SK-N-SH (cell line): ENCODE data around the gene MEF2C. TPM values are rescaled to one million over a fixed set of nuclear protein-coding genes. Genes with fewer than 3 reads are reported as not detected.

Experiments
- CTCF ChIA-PET: fragments of 300-600, 350-600 bp; formaldehyde crosslinking; extraction: SDS; loops from one replicate; lab custom pipeline; 2021; lab: Yijun Ruan, JAX
- POLR2A ChIA-PET: fragments of 350-600 bp; sonication (Branson Sonifier 250); formaldehyde crosslinking; extraction: SDS; loops from one replicate; lab custom pipeline; 2020; ENCODE audit warnings: antibody characterized with exemption, inconsistent platforms; lab: Yijun Ruan, JAX
- DNase-seq: peaks from one replicate; pipeline ENCODE4 v3.0.0; 2012
- H2AFZ ChIP-seq: fragments of 200-600 bp; sonication (generic); 2 replicates; pipeline ENCODE4 v1.8.1; 2016; ENCODE audit warnings: antibody characterized with exemption, mild to moderate bottlenecking, low read depth
- H3F3A ChIP-seq: fragments of 200-600 bp; sonication (generic); replicated peaks from 2 replicates; pipeline ENCODE3; 2016; ENCODE audit warnings: antibody characterized with exemption, mild to moderate bottlenecking; ENCODE audit not compliant: insufficient read depth
- H3K27ac ChIP-seq, 2 experiments: fragments of 200-500 bp in 1 of 2; fragments of 200-600 bp in 1 of 2; sonication (Bioruptor generic) in 1 of 2; sonication (generic), shearing (Covaris generic) in 1 of 2; 2 replicates each; pipeline versions ENCODE4 v1.5.1 to v1.6.1; 2014 to 2016; ENCODE audit warnings: low read depth in 2 of 2, inconsistent platforms in 1 of 2, low read length in 1 of 2, mild to moderate bottlenecking in 1 of 2, mixed read lengths in 1 of 2
- H3K27me3 ChIP-seq: fragments of 200-600 bp; sonication (generic), shearing (Covaris generic); 2 replicates; pipeline ENCODE4 v1.6.1; 2016; ENCODE audit warnings: mixed run types; ENCODE audit not compliant: insufficient read depth
- H3K36me3 ChIP-seq, 2 experiments: fragments of 200-500 bp in 1 of 2; fragments of 200-600 bp in 1 of 2; sonication (Bioruptor generic) in 1 of 2; sonication (generic) in 1 of 2; replicated peaks in 1 of 2; 2 replicates each; pipeline versions ENCODE3 to v1.5.1; 2014 to 2016; ENCODE audit warnings: low read length in 1 of 2, mild to moderate bottlenecking in 1 of 2; ENCODE audit not compliant: insufficient read depth in 2 of 2, control insufficient read depth in 1 of 2
- H3K4me1 ChIP-seq, 2 experiments: fragments of 200-500 bp in 1 of 2; fragments of 200-600 bp in 1 of 2; sonication (Bioruptor generic) in 1 of 2; sonication (generic), shearing (Covaris generic) in 1 of 2; 2 replicates each; pipeline versions ENCODE4 v1.5.1 to v1.6.1; 2014 to 2016; ENCODE audit warnings: low read depth in 1 of 2, low read length in 1 of 2, mixed run types in 1 of 2; ENCODE audit not compliant: insufficient read depth in 2 of 2, control insufficient read depth in 1 of 2
- H3K4me2 ChIP-seq: fragments of 200-600 bp; sonication (generic), shearing (Covaris generic); 2 replicates; pipeline ENCODE4 v1.6.1; 2017; ENCODE audit warnings: mixed run types
- H3K4me3 ChIP-seq, 2 experiments: fragments of 200-500 bp in 1 of 2; fragments of 200-600 bp in 1 of 2; sonication (Bioruptor generic) in 1 of 2; sonication (generic), shearing (Covaris generic) in 1 of 2; 2 replicates each; pipeline versions ENCODE4 v1.5.1 to v1.8.1; 2014 to 2016; ENCODE audit warnings: low read depth in 2 of 2, inconsistent platforms in 1 of 2, low read length in 1 of 2, mild to moderate bottlenecking in 1 of 2, mixed read lengths in 1 of 2, moderate library complexity in 1 of 2
- H3K79me2 ChIP-seq: fragments of 200-600 bp; sonication (generic); 2 replicates; pipeline ENCODE4 v1.8.1; 2017; ENCODE audit warnings: mild to moderate bottlenecking; ENCODE audit not compliant: insufficient read depth
- H3K9ac ChIP-seq: fragments of 200-600 bp; sonication (generic); 2 replicates; pipeline ENCODE4 v1.6.1; 2017; ENCODE audit warnings: mixed run types
- H3K9me2 ChIP-seq: fragments of 200-600 bp; sonication (generic); 2 replicates; pipeline ENCODE4 v1.6.1; 2017; ENCODE audit warnings: mixed run types
- H3K9me3 ChIP-seq: fragments of 200-600 bp; sonication (generic); 2 replicates; pipeline ENCODE4 v1.6.1; 2017; ENCODE audit warnings: mixed run types, mild to moderate bottlenecking, moderate library complexity
- H4K20me1 ChIP-seq: fragments of 200-600 bp; sonication (generic); 2 replicates; pipeline ENCODE4 v1.6.1; 2017; ENCODE audit warnings: mild to moderate bottlenecking, mixed run types; ENCODE audit not compliant: insufficient read depth
- CHD2 ChIP-seq: fragments of 150-350 bp; IDR thresholded peaks from 2 replicates; pipeline ENCODE4 v1.6.1; 2018; ENCODE audit warnings: low read length; ENCODE audit not compliant: partially characterized antibody
- ELF1 ChIP-seq: IDR thresholded peaks from 2 replicates; pipeline ENCODE4 v1.4.0; 2012
- EP300 ChIP-seq, 2 experiments: IDR thresholded peaks; 2 replicates each; pipeline versions ENCODE4 v1.4.0 to v1.6.1; 2012; ENCODE audit warnings: borderline replicate concordance in 1 of 2, low read depth in 1 of 2, low read length in 1 of 2
- EZH2phosphoT487 ChIP-seq: fragments of 200-600 bp; sonication (generic); IDR thresholded peaks from 2 replicates; pipeline ENCODE4 v1.6.1; 2017; ENCODE audit warnings: low read depth, mixed run types, mild to moderate bottlenecking, antibody characterized with exemption, moderate library complexity, borderline replicate concordance
- FOSL2 ChIP-seq: IDR thresholded peaks from 2 replicates; pipeline ENCODE4 v1.4.0; 2012; ENCODE audit warnings: low read depth, mild to moderate bottlenecking, moderate library complexity, borderline replicate concordance
- FOXJ3 ChIP-seq: sonication (generic); formaldehyde crosslinking; IDR thresholded peaks from 2 replicates; pipeline ENCODE4 v1.5.1; 2020; ENCODE audit warnings: mild to moderate bottlenecking, missing genetic modification reagents
- FOXM1 ChIP-seq: IDR thresholded peaks from 2 replicates; pipeline ENCODE4 v1.4.0; 2012; ENCODE audit warnings: low read depth, mild to moderate bottlenecking
- GATA2 ChIP-seq: sonication (generic); formaldehyde crosslinking; IDR thresholded peaks from 2 replicates; pipeline ENCODE4 v1.5.0; 2020; ENCODE audit warnings: mild to moderate bottlenecking, missing genetic modification reagents
- MAX ChIP-seq: IDR thresholded peaks from 2 replicates; pipeline ENCODE4 v1.4.0; 2012; ENCODE audit warnings: low read depth
- MXI1 ChIP-seq: IDR thresholded peaks from 2 replicates; pipeline ENCODE4 v1.6.1; 2012; ENCODE audit warnings: mild to moderate bottlenecking, low read depth, low read length, improper control_type of control experiment
- NRF1 ChIP-seq: IDR thresholded peaks from 2 replicates; pipeline ENCODE4 v1.6.1; 2012; ENCODE audit warnings: low read depth, mild to moderate bottlenecking, low read length
- PBX3 ChIP-seq: IDR thresholded peaks from 2 replicates; pipeline ENCODE4; 2012
- POLR2AphosphoS5 ChIP-seq: IDR thresholded peaks from 2 replicates; pipeline ENCODE4 v1.6.1; 2012; ENCODE audit warnings: low read depth, low read length
- RCOR1 ChIP-seq: fragments of 150-350 bp; IDR thresholded peaks from 2 replicates; pipeline ENCODE4 v1.6.1; 2017; ENCODE audit warnings: antibody characterized with exemption, low read length
- RFX5 ChIP-seq: IDR thresholded peaks from 2 replicates; pipeline ENCODE4 v1.6.1; 2012; ENCODE audit warnings: mild to moderate bottlenecking, improper control_type of control experiment, low read length
- RXRA ChIP-seq: IDR thresholded peaks from 2 replicates; pipeline ENCODE4 v1.4.0; 2012; ENCODE audit warnings: low read depth, mild to moderate bottlenecking, borderline replicate concordance
- SIN3A ChIP-seq: IDR thresholded peaks from 2 replicates; pipeline ENCODE4 v1.6.1; 2012; ENCODE audit warnings: low read depth, mild to moderate bottlenecking, low read length, moderate library complexity, borderline replicate concordance
- USF1 ChIP-seq: IDR thresholded peaks from 2 replicates; pipeline ENCODE4 v1.4.0; 2012; ENCODE audit warnings: low read depth, borderline replicate concordance
- USF2 ChIP-seq: fragments of 150-350 bp; IDR thresholded peaks from 2 replicates; pipeline ENCODE4 v1.6.1; 2017; ENCODE audit warnings: antibody characterized with exemption, low read length, low read depth, borderline replicate concordance
- WGBS: methylation state at CpG from one replicate; pipeline ENCODE4 v1.1.6; 2017; ENCODE audit warnings: low lambda C conversion rate; 5-methylcytosine and 5-hydroxymethylcytosine counted together
- polyA plus RNA-seq, 3 experiments: library from polyadenylated mRNA; depleted of rRNA; stranded (reverse); fragments of >200 nt; gene quantifications; 2 replicates each; pipeline ENCODE4 v1.2.3, GENCODE V29; 2012

The MEF2C gene
- polyA plus RNA-seq, 1 of the 3 experiments (the other 2 are of a cell fraction): 1.2 TPM

GRCh38 chr5:88930335-88930734 lies 47.4 kb upstream of the MEF2C start:
- Histone ChIP-seq H3K27me3 (no peaks in the 10 kb centered on the region), H3K79me2 (no peaks in the 10 kb centered on the region), H3F3A (no peaks in the 10 kb centered on the region), H3K4me1 (no peaks in the 10 kb centered on the region), H3K36me3 (no peaks in the 10 kb centered on the region), H3K4me2 (no peak overlapping the region), H3K9me3 (no peaks in the 10 kb centered on the region), H3K27ac (no peak overlapping the region), H3K4me3 (no peak overlapping the region), H3K9me2 (no peaks in the 10 kb centered on the region), H3K9ac (no peak overlapping the region), H2AFZ (no peak overlapping the region), H4K20me1 (no peaks in the 10 kb centered on the region)
- POLR2A ChIA-PET: no interaction called here
- CTCF ChIA-PET: no interaction called here
- WGBS: 67% methylated on average over 1 of the region's 1 CpG
- TF ChIP-seq ELF1 (no peak), FOXM1 (no peak), FOSL2 (no peak), RCOR1 (no peak), NRF1 (no peak), SIN3A (no peak), FOXJ3 (CRISPR knock-in tag) (no peak), MXI1 (no peak), USF2 (no peak), PBX3 (no peak), RXRA (no peak), RFX5 (no peak), USF1 (no peak), CHD2 (no peak), POLR2AphosphoS5 (no peak), MAX (no peak), GATA2 (no peak), EZH2phosphoT487 (no peak), EP300 (IDR thresholded peaks at IDR 0.05; ENCODE audit: borderline replicate concordance in 1 of 2, low read depth in 1 of 2, low read length in 1 of 2) (no peak)
- DNase-seq: no peak
